GM12892 (cell line): ENCODE measurements around the gene VAV2.

Experiments used
- POLR2A ChIP-seq: IDR thresholded peaks from 2 replicates; pipeline ENCODE4 v1.6.1; 2011; ENCODE audit warnings: low read depth, low read length, control low read depth
- POLR2AphosphoS5 ChIP-seq: IDR thresholded peaks from 2 replicates; pipeline ENCODE4 v1.6.1; 2011; ENCODE audit warnings: low read depth, low read length, control low read depth

- TF ChIP-seq POLR2A, result no peak
- TF ChIP-seq POLR2AphosphoS5, result no peak
Measured at GRCh38 chr9:133887540-133888047, 104.5 kb downstream of the VAV2 start.
